GM13977 (cell line): ENCODE measurements around the gene NTMT1.

Source experiments
- DNase-seq: peaks from one replicate; pipeline ENCODE4 v3.0.0; 2012; ENCODE audit warnings: low spot score
- in situ Hi-C: fragments of 300-500 bp; cut with MboI; formaldehyde crosslinking; loops from one replicate; pipeline ENCODE4 v1.12.0; 2022; ENCODE audit warnings: low sequenced_read_pairs, low pct_unique_long_range_greater_than_20kb, mixed read lengths, inconsistent platforms; ENCODE audit not compliant: unreplicated experiment
- TF ChIP-seq, protein P1 (sequence below): IDR thresholded peaks from 2 replicates; pipeline ENCODE4 v1.5.1; 2012; ENCODE audit warnings: mild to moderate bottlenecking, control low read depth; ENCODE audit not compliant: insufficient read depth; ENCODE audit errors: extremely low read depth, missing control alignments

NTMT1 gene

DNA sequence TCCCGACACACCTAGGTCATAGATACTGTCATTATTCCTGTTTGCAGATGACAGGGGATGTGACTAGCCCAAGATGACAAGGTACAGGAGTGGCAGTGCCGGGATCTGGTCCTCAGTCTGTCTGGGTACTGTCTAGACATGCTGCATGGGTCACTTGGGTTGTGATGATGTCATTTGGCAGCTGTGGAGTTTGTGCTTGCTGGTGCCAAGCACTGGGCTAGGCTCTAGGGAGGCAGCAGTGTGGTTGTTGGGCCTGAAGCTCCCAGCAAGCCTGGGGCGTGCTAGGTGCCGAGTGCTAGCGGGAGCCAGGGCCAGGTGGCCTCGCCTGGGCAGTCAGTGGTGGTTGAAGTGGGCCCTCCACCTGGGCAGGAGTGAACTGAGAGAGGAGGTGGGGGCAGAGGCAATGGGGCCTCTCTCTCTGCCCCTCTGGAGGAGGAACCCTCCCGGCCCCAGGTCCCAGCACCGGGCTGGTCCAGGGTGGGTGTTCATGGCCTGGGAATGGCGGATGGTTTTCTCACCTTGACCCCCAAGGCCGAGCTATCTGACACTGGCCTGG is 24.8 kb downstream of the NTMT1 start:
- TF ChIP-seq, protein P1, sequence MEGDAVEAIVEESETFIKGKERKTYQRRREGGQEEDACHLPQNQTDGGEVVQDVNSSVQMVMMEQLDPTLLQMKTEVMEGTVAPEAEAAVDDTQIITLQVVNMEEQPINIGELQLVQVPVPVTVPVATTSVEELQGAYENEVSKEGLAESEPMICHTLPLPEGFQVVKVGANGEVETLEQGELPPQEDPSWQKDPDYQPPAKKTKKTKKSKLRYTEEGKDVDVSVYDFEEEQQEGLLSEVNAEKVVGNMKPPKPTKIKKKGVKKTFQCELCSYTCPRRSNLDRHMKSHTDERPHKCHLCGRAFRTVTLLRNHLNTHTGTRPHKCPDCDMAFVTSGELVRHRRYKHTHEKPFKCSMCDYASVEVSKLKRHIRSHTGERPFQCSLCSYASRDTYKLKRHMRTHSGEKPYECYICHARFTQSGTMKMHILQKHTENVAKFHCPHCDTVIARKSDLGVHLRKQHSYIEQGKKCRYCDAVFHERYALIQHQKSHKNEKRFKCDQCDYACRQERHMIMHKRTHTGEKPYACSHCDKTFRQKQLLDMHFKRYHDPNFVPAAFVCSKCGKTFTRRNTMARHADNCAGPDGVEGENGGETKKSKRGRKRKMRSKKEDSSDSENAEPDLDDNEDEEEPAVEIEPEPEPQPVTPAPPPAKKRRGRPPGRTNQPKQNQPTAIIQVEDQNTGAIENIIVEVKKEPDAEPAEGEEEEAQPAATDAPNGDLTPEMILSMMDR: no peak
- in situ Hi-C loops: loop anchor here (25.0 kb wide), 1 partner anchor 137 kb away; no protein-coding TSS in a partner anchor
- no peak for DNase-seq

GRCh38 chr9:129653823-129654553 is 28.0 kb downstream of the NTMT1 start:
- TF ChIP-seq, protein P1: no peak
- in situ Hi-C loops: loop anchor here (25.0 kb wide), 1 partner anchor 133 kb away; no protein-coding TSS in a partner anchor

GRCh38 chr9:129654554-129655040 is 28.6 kb downstream of the NTMT1 start:
- TF ChIP-seq, protein P1: no peak
- DNase-seq: no peak
- in situ Hi-C loops: loop anchor here (25.0 kb wide), 1 partner anchor 133 kb away; no protein-coding TSS in a partner anchor

More at GRCh38 chr9:129653823-129654553, 28.0 kb downstream of the NTMT1 start:
- DNase-seq: no peak

DNA sequence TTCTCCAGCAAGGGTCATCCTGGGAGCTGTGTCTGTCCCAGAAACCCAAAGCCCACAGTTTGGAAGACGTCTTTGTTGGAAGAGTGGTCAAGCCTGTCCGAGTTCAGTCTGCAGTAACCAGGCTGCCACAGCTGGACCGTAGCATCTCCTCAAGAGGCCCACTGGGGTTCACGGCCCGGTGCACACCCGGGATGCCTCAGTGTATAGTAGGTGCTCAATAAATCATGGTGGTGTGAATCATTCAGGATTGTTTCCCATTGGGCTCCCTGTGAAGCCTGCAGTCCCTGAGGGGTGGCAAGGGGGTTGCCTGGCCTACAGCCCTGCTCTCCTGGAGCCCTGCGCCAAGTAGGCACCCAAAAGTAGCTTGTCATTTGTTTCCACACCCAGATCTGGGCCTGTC is 29.2 kb downstream of the NTMT1 start:
- TF ChIP-seq, protein P1: no peak
- no peak for DNase-seq
- in situ Hi-C loops: loop anchor here (25.0 kb wide), 1 partner anchor 132 kb away; no protein-coding TSS in a partner anchor

DNA sequence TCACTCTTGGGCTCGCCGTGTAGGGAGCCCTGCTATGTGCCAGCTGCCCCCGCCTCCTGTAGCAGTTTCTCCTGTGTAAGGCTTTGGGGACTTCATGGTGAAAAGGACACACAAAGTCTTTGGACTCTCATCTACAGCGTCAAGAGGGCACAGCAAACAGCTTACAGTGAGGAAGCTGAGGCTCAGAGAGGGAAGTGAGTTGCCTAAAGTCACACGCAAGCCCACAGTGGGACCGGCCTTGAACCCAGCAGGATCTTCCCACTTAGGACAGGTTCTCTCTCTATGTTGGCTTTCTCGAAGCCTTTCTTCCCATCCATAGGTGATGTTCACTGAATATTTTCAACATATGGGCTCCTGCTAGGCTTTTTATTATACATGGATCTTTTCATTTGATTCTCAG is 29.7 kb downstream of the NTMT1 start:
- in situ Hi-C loops: loop anchor here (25.0 kb wide), 1 partner anchor 132 kb away; no protein-coding TSS in a partner anchor
- DNase-seq: no peak
- TF ChIP-seq, protein P1: no peak

DNA sequence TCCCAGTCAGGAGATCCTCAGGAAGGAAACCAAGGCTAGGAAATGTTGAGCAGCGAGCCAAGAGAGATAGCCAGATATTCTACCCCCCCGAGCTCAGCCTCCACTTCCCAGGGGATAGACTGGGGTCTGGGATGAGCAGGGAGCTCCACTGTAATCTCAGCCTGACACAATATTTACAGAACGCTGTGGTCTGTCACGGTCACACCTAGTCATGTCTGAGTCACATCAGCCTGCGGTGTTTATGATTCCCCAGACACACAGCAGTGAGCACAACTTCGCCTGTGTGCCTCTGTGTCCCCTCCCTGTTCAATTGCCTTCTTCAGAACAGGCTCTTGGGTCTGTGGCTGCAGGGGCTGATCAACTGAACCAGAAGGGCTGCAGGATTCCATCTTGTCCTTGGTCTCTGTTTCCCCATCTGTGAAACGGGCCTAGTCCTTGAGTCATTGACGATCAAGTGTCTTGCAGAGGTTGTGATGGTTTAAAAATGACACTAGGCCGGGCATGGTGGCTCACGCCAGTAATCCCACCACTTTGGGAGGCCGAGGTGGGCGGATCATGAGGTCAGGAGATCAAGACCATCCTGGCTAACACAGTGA is 30.9 kb downstream of the NTMT1 start:
- no peak for DNase-seq

More for the DNA sequence above, 30.9 kb downstream of the NTMT1 start:
- in situ Hi-C loops: loop anchor here (25.0 kb wide), 1 partner anchor 130 kb away; no protein-coding TSS in a partner anchor
- TF ChIP-seq, protein P1: no peak
